Heart right ventricle (tissue), 16 donors: ENCODE data around the gene PTGR2. TPM values are rescaled to one million over a fixed set of nuclear protein-coding genes. Genes with fewer than 3 reads are reported as not detected.
"Not testable (repeated sequence)": the region's sequence is repeated elsewhere in the genome, so short reads cannot be mapped to it uniquely, and the experiment has no call there.

Experiments
- ATAC-seq, 8 donors: fragments of 200-7000 bp; cut with Tn5 transposase; one replicate each; pipeline ENCODE4 v1.9.1; 2020; ENCODE audit warnings: mild to moderate bottlenecking in 8 of 8, moderate library complexity in 8 of 8, moderate number of reproducible peaks in 1 of 8
- DNase-seq, 2 donors: peaks; one replicate each; pipeline ENCODE4 v3.0.0-alpha.2; 2020
- H3K27ac ChIP-seq, 10 donors: fragments of 200-600 bp; sonication (generic) in 2 of 10; one replicate each; pipeline versions ENCODE4 v1.5.0 to v1.8.0; 2020 to 2022; ENCODE audit warnings: mild to moderate bottlenecking in 3 of 10
- H3K27me3 ChIP-seq, 7 donors: fragments of 200-600 bp; one replicate each; pipeline ENCODE4 v1.8.0; 2021 to 2022; ENCODE audit warnings: mild to moderate bottlenecking in 2 of 7
- H3K36me3 ChIP-seq, 9 donors: fragments of 200-600 bp; sonication (generic) in 1 of 9; one replicate each; pipeline versions ENCODE4 v1.5.0 to v1.8.0; 2020 to 2022; ENCODE audit warnings: mild to moderate bottlenecking in 2 of 9
- H3K4me1 ChIP-seq, 9 donors: fragments of 200-600 bp; sonication (generic) in 1 of 9; one replicate each; pipeline versions ENCODE4 v1.5.0 to v1.8.0; 2020 to 2022; ENCODE audit warnings: mild to moderate bottlenecking in 4 of 9
- H3K4me3 ChIP-seq, 10 donors: fragments of 200-600 bp; sonication (generic) in 2 of 10; one replicate each; pipeline versions ENCODE4 v1.5.0 to v1.8.0; 2020 to 2022; ENCODE audit warnings: mild to moderate bottlenecking in 7 of 10, moderate library complexity in 2 of 10
- H3K9me3 ChIP-seq, 11 donors: fragments of 200-600 bp in 10 of 11; sonication (generic) in 2 of 11; one replicate each; pipeline versions ENCODE4 v1.5.0 to v1.8.0; 2013 to 2022; ENCODE audit warnings: mild to moderate bottlenecking in 2 of 11, control low read depth in 1 of 11, moderate library complexity in 1 of 11
- WGBS, 2 donors: extraction: QIAGEN DNeasy Blood & Tissue Kit; methylation state at CpG; one replicate each; pipeline ENCODE4 v1.1.7; 2013; ENCODE audit warnings: inconsistent platforms in 1 of 2; 5-methylcytosine and 5-hydroxymethylcytosine counted together
- intact Hi-C, 10 donors: fragments of 100-400 bp; cut with DNase I; formaldehyde crosslinking; loops; one replicate each; pipeline versions ENCODE4 v1.11.1 to v1.14.2; 2022
- polyA plus RNA-seq, 2 donors: library from polyadenylated mRNA; stranded (reverse); fragments of 200-250 nt; gene quantifications; one replicate each; pipeline ENCODE4 v1.2.3, GENCODE V29; 2013
- total RNA-seq, 10 donors: library from RNA; stranded (reverse); fragmentation: NEBNext Ultra II Directional in 3 of 10; extraction: Animal tissue kit (Norgen Biotek cat#: 25700) in 3 of 10; gene quantifications; one replicate each; pipeline versions ENCODE4 v1.2.1 to v1.2.4, GENCODE V29; 2021 to 2023
- TF ChIP-seq, protein P1 (sequence below), 9 donors: fragments of 200-600 bp; sonication (generic) in 2 of 9; IDR thresholded peaks; one replicate each; pipeline versions ENCODE4 v1.5.0 to v1.8.0; 2021 to 2022; ENCODE audit warnings: antibody characterized with exemption in 9 of 9, mild to moderate bottlenecking in 5 of 9, moderate library complexity in 1 of 9
- donor health status: Arrhythmogenic right ventricular cardiomyopathy.
- donor health status: ischemic (EF 13 %, LVEDD 7.1; RV severe dilation, severe dysfunction).
- donor health status: healthy with polysubstance abuse.
- donor health status: DM: no; HTN: yes; CAD: no.
- donor health status: DM: no; HTN: no; CAD: no.
- donor health status: ischemic (EF 25% LVEDD 6.9; RV normal size, moderate dysfunction).
- donor health status: ischemic (EF 25% LVEDD 5.7; RV mildly dilated, moderate dysfunction).
- donor health status: healthy.
- donor health status: DM: yes; HTN: yes; CAD: no.
- donor health status: Ischemic cardiomyopathy.
- donor health status: ischemic (EF 35%, LVEDD 5.7; RV mildly dilated, moderate dysfunction).
- donor health status: nonischemic (EF 11% LVEDD 7.7; RV severe dilation, severe dysfunction).
- donor health status: DM: yes; HTN: yes; CAD: no.
- donor health status: PGD.
- donor health status: ischemic (EF 29% LVEDD 5.4; RV normal size, mild dysfunction).
- donor health status: nonischemic (EF 23%, LVEDD 6.1; RV moderate dilation, normal function).

PTGR2 gene
- total and polyA plus RNA-seq, 12 donors, result 9.5 to 48.7 (median 35.4) TPM

DNA sequence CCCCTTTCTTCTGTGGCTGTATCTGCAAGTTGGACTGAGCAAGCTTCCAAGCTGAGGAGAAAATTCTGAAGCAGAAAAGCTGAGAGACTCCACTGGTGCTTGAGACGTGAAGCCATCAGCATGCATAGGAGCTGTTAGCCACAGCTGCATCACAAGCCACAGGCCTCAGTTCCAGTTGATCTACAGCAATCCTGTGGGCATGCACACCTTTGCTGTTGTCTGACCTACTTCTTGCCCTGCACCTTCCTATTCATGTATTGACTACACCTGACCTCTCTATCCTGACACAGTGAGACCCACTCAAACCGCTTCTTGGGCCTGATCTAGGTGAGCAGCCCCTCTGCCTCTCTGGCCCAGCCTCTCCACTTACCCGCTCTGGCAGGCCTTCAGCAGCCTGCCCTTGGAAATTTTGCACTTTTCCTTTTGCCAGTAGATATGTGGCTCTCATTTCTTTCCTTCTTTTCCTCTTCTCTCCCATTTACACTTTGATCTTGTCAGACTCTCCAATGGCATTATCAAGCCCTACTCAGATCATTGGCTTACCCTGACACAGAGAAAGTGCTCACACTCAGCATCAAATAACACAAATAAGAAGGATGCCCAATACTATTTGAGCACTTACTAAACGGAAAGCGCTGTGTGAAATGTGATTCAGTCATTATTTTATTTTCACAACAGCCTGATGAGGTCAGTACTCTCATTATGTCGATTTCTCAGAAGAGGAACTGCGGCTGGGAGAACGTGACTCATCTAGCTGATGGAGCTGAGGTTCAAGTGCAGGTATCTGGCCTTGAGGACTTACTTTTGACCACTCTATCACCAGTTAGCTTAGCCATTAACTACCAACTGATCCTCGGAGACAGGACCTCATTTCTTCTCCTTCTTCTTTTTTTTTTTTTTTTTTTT, 21.9 kb upstream of the PTGR2 start:
- intact Hi-C loops, result loop anchor here in 5 of 10 donors (5.0 to 10.0 kb wide), 3 partner anchors 42 to 185 kb away; partner anchors contain the start of gene DNAL1 (in 1 of the 5)
- ATAC-seq (no peak), DNase-seq (no peak)
- TF ChIP-seq, protein P1, sequence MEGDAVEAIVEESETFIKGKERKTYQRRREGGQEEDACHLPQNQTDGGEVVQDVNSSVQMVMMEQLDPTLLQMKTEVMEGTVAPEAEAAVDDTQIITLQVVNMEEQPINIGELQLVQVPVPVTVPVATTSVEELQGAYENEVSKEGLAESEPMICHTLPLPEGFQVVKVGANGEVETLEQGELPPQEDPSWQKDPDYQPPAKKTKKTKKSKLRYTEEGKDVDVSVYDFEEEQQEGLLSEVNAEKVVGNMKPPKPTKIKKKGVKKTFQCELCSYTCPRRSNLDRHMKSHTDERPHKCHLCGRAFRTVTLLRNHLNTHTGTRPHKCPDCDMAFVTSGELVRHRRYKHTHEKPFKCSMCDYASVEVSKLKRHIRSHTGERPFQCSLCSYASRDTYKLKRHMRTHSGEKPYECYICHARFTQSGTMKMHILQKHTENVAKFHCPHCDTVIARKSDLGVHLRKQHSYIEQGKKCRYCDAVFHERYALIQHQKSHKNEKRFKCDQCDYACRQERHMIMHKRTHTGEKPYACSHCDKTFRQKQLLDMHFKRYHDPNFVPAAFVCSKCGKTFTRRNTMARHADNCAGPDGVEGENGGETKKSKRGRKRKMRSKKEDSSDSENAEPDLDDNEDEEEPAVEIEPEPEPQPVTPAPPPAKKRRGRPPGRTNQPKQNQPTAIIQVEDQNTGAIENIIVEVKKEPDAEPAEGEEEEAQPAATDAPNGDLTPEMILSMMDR (IDR thresholded peaks at IDR 0.05), result no peak
- Histone ChIP-seq H3K36me3 (no peaks in the 10 kb centered on the region), H3K27ac (peak overlapping the region in 1 of 10 donors; percentile 13), H3K9me3 (no peaks in the 10 kb centered on the region), H3K27me3 (no peaks in the 10 kb centered on the region), H3K4me3 (no peak overlapping the region), H3K4me1 (peaks cover 6 to 30% (median 20%) of the 10 kb centered on the region in 9 donors)
- 81 to 87% methylated on average over 9 of the region's 9 CpGs for WGBS, 2 donors

DNA sequence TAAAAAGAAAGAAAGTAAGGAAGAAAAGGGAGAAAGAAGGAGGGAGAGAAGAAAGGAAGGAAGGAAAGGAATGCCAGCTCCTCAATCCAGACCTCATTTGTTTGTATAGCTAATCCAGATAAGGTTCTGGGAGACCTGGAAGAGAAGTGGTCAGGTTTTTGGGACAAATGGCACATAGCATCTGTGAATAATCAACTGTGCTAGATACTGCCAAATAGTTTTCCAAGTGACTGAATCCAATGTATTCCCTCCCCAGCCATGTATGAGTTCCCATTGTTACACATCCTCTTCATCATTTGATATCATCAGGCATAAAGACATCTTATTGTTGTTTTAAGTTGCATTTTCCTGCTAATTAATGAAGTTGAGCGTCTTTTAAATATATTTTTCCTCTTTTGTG, 18.6 kb upstream of the PTGR2 start:
- intact Hi-C loops, result no loop called here
- H3K4me3 ChIP-seq, result no peak overlapping the region
- no peaks in the 10 kb centered on the region for H3K36me3 ChIP-seq
- no peaks in the 10 kb centered on the region for H3K9me3 ChIP-seq
- ATAC-seq (peak in 2 of 8 donors; percentile 31 to 37), DNase-seq (no peak)
- peaks cover 0 to 16% (median 12%) of the 10 kb centered on the region in 9 donors for H3K4me1 ChIP-seq
- H3K27me3 ChIP-seq, result no peaks in the 10 kb centered on the region
- peak overlapping the region in 5 of 10 donors; percentile 23 to 64 (median 44) for H3K27ac ChIP-seq
- WGBS, 2 donors, result 55 to 64% methylated on average over 1 of the region's 1 CpG
- TF ChIP-seq, protein P1 (IDR thresholded peaks at IDR 0.05), result no peak

DNA sequence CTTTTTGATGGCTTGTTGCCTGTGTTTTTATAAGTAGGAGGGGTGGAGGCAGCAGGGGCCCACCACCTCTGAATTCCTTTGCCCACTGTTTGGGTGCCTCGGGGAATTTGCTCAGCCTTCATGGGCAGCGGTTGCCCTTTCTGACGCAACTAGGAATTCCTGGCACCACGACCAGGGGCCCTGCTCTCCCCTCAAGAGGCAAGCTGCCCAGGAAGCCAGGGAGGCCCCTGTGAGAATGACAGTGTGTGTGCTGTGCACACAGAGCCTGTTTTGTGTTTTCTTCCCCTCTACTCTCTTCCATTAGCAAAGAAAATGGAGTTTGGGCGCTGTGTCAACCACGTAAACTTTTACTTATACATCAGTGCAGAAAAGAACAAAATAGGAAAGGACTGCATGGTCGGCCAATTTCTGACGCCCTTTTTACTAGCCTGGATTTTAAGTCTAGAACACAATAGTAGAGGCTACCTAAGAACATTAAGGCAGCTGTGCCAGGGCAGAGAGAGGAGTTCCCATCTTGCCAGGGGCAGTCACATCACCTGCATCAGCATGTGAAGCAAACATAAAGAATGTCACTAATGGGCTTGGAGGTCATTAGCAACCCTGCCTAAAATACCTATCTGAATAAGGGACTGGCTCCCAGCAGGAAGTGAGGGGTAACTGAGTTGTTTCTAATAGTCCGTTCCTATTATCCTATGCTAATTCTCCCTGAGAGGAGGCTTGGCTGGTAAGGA, 17.9 kb upstream of the PTGR2 start:
- H3K36me3 ChIP-seq, result no peaks in the 10 kb centered on the region
- 44 to 50% methylated on average over 9 of the region's 9 CpGs for WGBS, 2 donors
- ATAC-seq, result peak; percentile 69 to 94 (median 77)
- DNase-seq, result peak; percentile 40 to 46
- no peak overlapping the region for H3K4me3 ChIP-seq
- intact Hi-C loops, result no loop called here
- H3K9me3 ChIP-seq, result no peaks in the 10 kb centered on the region
- TF ChIP-seq, protein P1 (IDR thresholded peaks at IDR 0.05), result no peak
- no peaks in the 10 kb centered on the region for H3K27me3 ChIP-seq
- H3K4me1 ChIP-seq, result peaks cover 0 to 16% (median 12%) of the 10 kb centered on the region in 9 donors
- peak overlapping the region in 8 of 10 donors; percentile 5 to 64 (median 37) for H3K27ac ChIP-seq

DNA sequence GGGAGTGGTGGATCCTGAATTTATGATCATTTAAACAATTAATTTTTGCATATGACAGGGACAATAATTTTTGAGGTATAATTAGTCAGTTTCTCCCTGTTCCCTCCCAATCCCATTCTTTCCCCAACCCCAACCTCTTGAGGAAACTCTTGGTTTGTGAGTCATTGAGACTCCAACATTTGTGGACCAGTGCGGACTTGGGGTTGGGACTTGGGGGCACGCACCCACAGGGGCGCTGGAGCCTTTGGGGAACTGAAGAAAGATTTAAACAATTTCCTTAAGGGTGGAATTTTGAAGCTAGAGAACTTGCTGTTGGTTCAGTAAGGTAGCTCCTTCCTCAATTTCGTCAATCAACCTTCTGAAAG, 17.4 kb upstream of the PTGR2 start:
- WGBS, 2 donors, result 93 to 94% methylated on average over 4 of the region's 4 CpGs
- Histone ChIP-seq H3K9me3 (no peaks in the 10 kb centered on the region), H3K27ac (peak overlapping the region in 4 of 10 donors; percentile 23 to 64 (median 45)), H3K4me1 (peaks cover 0 to 16% (median 12%) of the 10 kb centered on the region in 9 donors), H3K36me3 (no peaks in the 10 kb centered on the region), H3K4me3 (no peak overlapping the region), H3K27me3 (no peaks in the 10 kb centered on the region)
- DNase-seq (no peak), ATAC-seq (no peak)
- TF ChIP-seq, protein P1 (IDR thresholded peaks at IDR 0.05), result no peak
- intact Hi-C loops, result no loop called here

DNA sequence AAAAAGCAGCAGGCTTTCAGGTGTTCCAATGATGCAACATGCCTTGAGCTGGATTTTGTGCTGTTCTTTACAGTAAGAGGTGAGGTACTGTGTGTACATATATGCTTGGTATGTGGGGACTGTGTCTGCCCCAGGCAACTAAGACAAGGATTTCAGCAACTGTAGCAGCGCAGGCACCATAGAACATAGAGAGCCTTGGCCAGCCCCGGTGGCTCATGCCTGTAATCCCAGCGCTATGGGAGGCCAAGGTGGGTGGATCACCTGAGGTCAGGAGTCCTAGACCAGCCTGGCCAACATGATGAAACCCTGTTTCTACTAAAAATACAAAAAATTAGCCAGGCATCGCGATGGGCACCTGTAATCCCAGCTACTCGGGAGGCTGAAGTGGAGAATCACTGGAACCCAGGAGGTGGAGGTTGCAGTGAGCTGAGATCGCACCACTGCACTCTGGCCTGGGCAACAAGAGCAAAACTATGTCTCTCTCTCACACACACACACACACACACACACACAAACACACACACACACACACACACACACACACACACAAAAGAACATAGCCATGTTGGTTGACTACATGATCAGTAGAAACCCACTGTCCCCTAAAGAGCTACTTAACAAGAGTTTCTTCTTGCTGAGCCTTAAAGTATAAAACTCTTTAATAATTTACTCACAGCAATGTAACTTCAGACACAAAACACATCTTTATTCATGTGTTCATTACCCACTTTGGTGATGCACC, 13.2 kb upstream of the PTGR2 start:
- DNase-seq, H3K36me3 ChIP-seq, H3K4me1 ChIP-seq, H3K27me3 ChIP-seq, H3K4me3 ChIP-seq, H3K9me3 ChIP-seq, ATAC-seq, intact Hi-C loops, H3K27ac ChIP-seq: not testable (repeated sequence)
- WGBS, 2 donors, result 90 to 94% methylated on average over 7 of the region's 7 CpGs
